BE2C (cell line): ENCODE data around the gene STRIP1.

Experiments
- DNase-seq: peaks from one replicate; pipeline ENCODE4 v3.0.0-alpha.2; 2020
- H3K27me3 ChIP-seq: fragments of 250-450 bp; sonication (Bioruptor Pico); 2 replicates; pipeline ENCODE4 v1.5.1; 2020; ENCODE audit warnings: mild to moderate bottlenecking
- H3K36me3 ChIP-seq: fragments of 250-450 bp; sonication (Bioruptor Pico); 2 replicates; pipeline ENCODE4 v1.5.1; 2020; ENCODE audit warnings: mild to moderate bottlenecking
- H3K4me1 ChIP-seq: fragments of 250-450 bp; sonication (Bioruptor Pico); 2 replicates; pipeline ENCODE4 v1.5.1; 2020
- H3K4me3 ChIP-seq: 2 replicates; pipeline ENCODE4 v1.5.1; 2011; ENCODE audit warnings: low read depth, low read length
- H3K9me3 ChIP-seq: fragments of 250-450 bp; sonication (Bioruptor Pico); 2 replicates; pipeline ENCODE4 v1.5.1; 2020
- CTCF ChIP-seq: IDR thresholded peaks from 2 replicates; pipeline ENCODE4 v1.5.1; 2012; ENCODE audit warnings: mild to moderate bottlenecking, low read depth, low read length

The STRIP1 gene

DNA sequence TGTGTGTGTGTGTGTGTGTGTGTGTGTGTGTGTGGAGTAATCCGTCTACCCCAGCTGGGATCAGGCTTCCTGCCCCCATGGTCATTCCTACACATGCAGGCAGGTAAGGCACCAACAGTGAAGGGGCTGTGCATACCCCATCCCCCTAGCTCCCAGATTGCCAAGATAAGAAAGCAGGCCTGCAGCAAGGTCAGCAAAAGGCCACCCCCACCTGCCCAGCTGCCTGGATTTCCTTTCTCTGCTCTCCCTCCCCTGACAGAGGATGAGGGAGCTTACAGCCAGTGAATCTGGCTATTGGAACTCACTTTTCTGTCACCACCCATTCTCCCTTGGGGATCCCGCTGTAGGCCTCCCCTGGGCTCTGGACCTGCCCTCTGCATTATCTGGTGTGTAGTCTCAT is 28.2 kb downstream of the STRIP1 start:
- Histone ChIP-seq H3K36me3 (peaks cover 9% of the 10 kb centered on the region; the same call in 1 of the 2 replicates), H3K9me3 (no peaks in the 10 kb centered on the region), H3K27me3 (no peaks in the 10 kb centered on the region), H3K4me1 (peaks cover 44% of the 10 kb centered on the region), H3K4me3 (no peak overlapping the region)
- TF ChIP-seq CTCF = no peak
- peak; percentile 51 for DNase-seq

GRCh38 chr1:110063781-110064180 is 29.4 kb downstream of the STRIP1 start:
- no peak for TF ChIP-seq CTCF
- DNase-seq = no peak
- H3K4me3 ChIP-seq = no peak overlapping the region
- H3K27me3 ChIP-seq = no peaks in the 10 kb centered on the region
- peaks cover 33% of the 10 kb centered on the region for H3K4me1 ChIP-seq
- no peaks in the 10 kb centered on the region for H3K9me3 ChIP-seq
- peaks cover 6% of the 10 kb centered on the region; the same call in 1 of the 2 replicates for H3K36me3 ChIP-seq

DNA sequence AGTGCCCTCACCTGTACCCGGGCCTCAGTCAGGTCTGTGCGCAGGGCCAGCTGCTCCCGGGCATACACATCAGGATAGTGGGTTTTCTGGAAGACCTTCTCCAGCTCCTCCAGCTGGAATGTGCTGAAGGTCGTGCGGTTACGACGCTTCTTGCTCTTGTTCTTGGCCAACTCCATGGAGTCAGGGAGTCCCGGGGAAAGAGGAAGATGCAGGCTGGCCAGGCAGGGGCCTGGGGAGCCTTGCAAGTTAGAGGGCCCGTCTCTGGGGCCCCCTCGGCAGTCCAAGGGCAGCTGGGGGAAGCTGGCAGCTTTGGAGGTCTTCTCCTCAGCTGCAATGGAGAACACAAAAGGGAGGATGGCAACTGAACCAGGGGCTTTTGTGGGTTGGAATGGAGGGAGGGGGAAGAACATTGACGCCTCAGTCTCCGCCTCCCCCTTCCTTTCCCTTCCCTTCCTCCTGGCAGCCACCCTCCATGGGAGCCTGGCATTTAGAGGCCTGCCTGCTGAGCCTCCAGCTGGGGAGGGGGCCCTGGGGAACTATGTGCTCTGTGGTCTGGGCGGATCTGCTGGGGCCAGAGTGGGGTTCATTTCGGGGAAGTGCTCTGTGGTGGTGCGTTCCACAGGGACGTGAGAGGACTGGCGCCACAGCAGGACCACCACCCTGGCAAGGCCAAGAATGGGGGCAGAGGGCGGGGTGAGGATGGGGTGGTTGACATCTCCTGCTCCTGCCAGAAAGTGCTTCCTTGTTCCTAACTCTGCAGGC is 30.3 kb downstream of the STRIP1 start:
- no peak for TF ChIP-seq CTCF
- Histone ChIP-seq H3K36me3 (peaks cover 4% of the 10 kb centered on the region; the same call in 1 of the 2 replicates), H3K27me3 (no peaks in the 10 kb centered on the region), H3K4me1 (peaks cover 25% of the 10 kb centered on the region), H3K9me3 (no peaks in the 10 kb centered on the region), H3K4me3 (no peak overlapping the region)
- DNase-seq = no peak

DNA sequence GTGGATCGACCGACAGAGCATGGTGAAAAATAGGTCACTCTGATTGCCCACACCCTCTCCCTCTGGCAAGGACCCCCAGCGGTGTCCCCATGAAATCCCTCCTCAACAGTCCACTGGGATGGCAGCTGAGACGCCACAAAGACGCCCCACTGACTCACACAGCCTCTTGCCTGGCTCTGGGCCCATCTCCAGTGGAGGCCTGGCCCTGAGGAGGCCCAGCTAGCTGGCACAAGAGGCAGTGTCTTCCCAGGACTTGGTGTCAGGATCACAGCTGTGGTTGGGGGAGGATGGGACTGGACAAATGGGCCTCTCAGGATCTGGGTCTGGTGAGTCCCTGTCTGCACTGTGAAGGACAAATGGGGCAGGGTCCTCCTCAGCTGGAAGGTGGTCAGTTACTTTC is 31.4 kb downstream of the STRIP1 start:
- H3K4me1 ChIP-seq = peaks cover 21% of the 10 kb centered on the region
- no peak for DNase-seq
- no peaks in the 10 kb centered on the region for H3K9me3 ChIP-seq
- TF ChIP-seq CTCF = no peak
- no peak overlapping the region for H3K4me3 ChIP-seq
- no peaks in the 10 kb centered on the region for H3K27me3 ChIP-seq
- H3K36me3 ChIP-seq = no peaks in the 10 kb centered on the region

DNA sequence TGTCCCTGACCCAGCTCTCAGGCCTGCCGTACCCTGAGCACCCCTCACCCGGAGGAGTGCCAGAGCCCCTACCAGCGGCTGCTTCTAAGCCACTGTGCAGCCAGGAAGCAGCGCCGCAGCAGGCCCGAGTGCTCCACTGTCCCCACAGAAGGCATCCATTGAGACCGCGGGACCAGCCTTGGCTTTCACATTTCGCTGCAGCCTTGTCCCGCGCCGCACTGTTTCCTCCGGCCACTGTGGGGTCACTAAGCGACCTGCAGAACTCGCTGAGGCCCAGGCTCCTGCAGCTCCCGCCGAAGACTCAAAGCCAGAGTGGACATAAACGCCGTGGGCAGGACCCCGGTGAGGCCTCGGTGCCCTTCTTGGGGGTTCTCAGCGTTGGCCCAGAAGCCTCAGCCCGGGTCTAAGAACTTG is 33.1 kb downstream of the STRIP1 start:
- Histone ChIP-seq H3K4me3 (no peak overlapping the region), H3K27me3 (no peaks in the 10 kb centered on the region)

More for the DNA sequence above, 33.1 kb downstream of the STRIP1 start:
- Histone ChIP-seq H3K9me3 (no peaks in the 10 kb centered on the region), H3K4me1 (peaks cover 9% of the 10 kb centered on the region), H3K36me3 (no peaks in the 10 kb centered on the region)
- DNase-seq = no peak
- no peak for TF ChIP-seq CTCF
